NCI-H1105 (cell line): Measurements from ENCODE around the gene PCNX2.

Source experiments
- DNase-seq: peaks from one replicate; lab custom pipeline; 2025; lab: John Stamatoyannopoulos, UW

The PCNX2 gene

GRCh38 chr1:233057836-233058235 lies 237.7 kb downstream of the PCNX2 start:
- no peak for DNase-seq

GRCh38 chr1:233055879-233056641 lies 239.5 kb downstream of the PCNX2 start:
- DNase-seq, result no peak

GRCh38 chr1:233045588-233045987 lies 249.9 kb downstream of the PCNX2 start:
- no peak for DNase-seq

GRCh38 chr1:233042834-233043233 lies 252.7 kb downstream of the PCNX2 start:
- no peak for DNase-seq

- DNase-seq, result no peak
Measured at GRCh38 chr1:233040494-233040893, 255.0 kb downstream of the PCNX2 start.

- no peak for DNase-seq
Measured at GRCh38 chr1:233038581-233038980, 256.9 kb downstream of the PCNX2 start.

- no peak for DNase-seq
Measured at GRCh38 chr1:233037843-233038242, 257.7 kb downstream of the PCNX2 start.

GRCh38 chr1:233034836-233035235 lies 260.7 kb downstream of the PCNX2 start:
- DNase-seq, result no peak

- DNase-seq, result no peak
Measured at GRCh38 chr1:233033361-233033760, 262.2 kb downstream of the PCNX2 start.

GRCh38 chr1:233032916-233033315 lies 262.6 kb downstream of the PCNX2 start:
- no peak for DNase-seq

- DNase-seq, result no peak
Measured at GRCh38 chr1:233031521-233031920, 264.0 kb downstream of the PCNX2 start.

GRCh38 chr1:233027046-233027445 lies 268.5 kb downstream of the PCNX2 start:
- DNase-seq, result no peak

GRCh38 chr1:233025567-233025966 lies 270.0 kb downstream of the PCNX2 start:
- DNase-seq, result no peak

GRCh38 chr1:233025157-233025556 lies 270.4 kb downstream of the PCNX2 start:
- no peak for DNase-seq

- no peak for DNase-seq
Measured at GRCh38 chr1:233024199-233024598, 271.3 kb downstream of the PCNX2 start.

- no peak for DNase-seq
Measured at GRCh38 chr1:233022246-233022645, 273.3 kb downstream of the PCNX2 start.

- no peak for DNase-seq
Measured at GRCh38 chr1:233020426-233020825, 275.1 kb downstream of the PCNX2 start.

- DNase-seq, result no peak
Measured at GRCh38 chr1:233019778-233020325, 275.7 kb downstream of the PCNX2 start.

GRCh38 chr1:233019083-233019482 lies 276.4 kb downstream of the PCNX2 start:
- no peak for DNase-seq

GRCh38 chr1:233016798-233017197 lies 278.7 kb downstream of the PCNX2 start:
- DNase-seq, result no peak

- no peak for DNase-seq
Measured at GRCh38 chr1:233015965-233016364, 279.6 kb downstream of the PCNX2 start.

GRCh38 chr1:233012021-233012420 lies 283.5 kb downstream of the PCNX2 start:
- no peak for DNase-seq

GRCh38 chr1:233010146-233010545 lies 285.4 kb downstream of the PCNX2 start:
- DNase-seq, result no peak

GRCh38 chr1:233006541-233006973 lies 289.0 kb downstream of the PCNX2 start:
- no peak for DNase-seq
